Ovary (tissue), 9 donors: ENCODE data around the gene MAPKAPK2. TPM values are rescaled to one million over a fixed set of nuclear protein-coding genes. Genes with fewer than 3 reads are reported as not detected.
A peak's percentile ranks its signal among the peaks of the same experiment; 100 is the strongest.

ENCODE experiments used
- DNase-seq, 5 donors: peaks; one replicate each; pipeline ENCODE4 v3.0.0-alpha.2; 2019 to 2020
- H3K27ac ChIP-seq, 2 donors: fragments of 200-600 bp; one replicate each; pipeline versions ENCODE4 v1.5.1 to v1.8.0; 2019 to 2022
- H3K27me3 ChIP-seq: fragments of 200-600 bp; one replicate; pipeline ENCODE4 v1.8.0; 2022
- H3K36me3 ChIP-seq: fragments of 200-600 bp; sonication (generic); one replicate; pipeline ENCODE4 v1.5.1; 2019
- H3K4me1 ChIP-seq: one replicate; pipeline ENCODE4 v1.8.1; 2013; ENCODE audit warnings: mild to moderate bottlenecking, moderate library complexity; ENCODE audit not compliant: insufficient read depth
- H3K4me3 ChIP-seq: fragments of 200-600 bp; sonication (generic); one replicate; pipeline ENCODE4 v1.5.1; 2017
- H3K9me3 ChIP-seq, 2 donors: fragments of 200-600 bp in 1 of 2; sonication (generic) in 1 of 2; one replicate each; pipeline versions ENCODE4 v1.5.1 to v1.8.1; 2013 to 2019; ENCODE audit warnings: mild to moderate bottlenecking in 1 of 2, moderate library complexity in 1 of 2
- EP300 ChIP-seq: sonication (generic); formaldehyde crosslinking; IDR thresholded peaks from one replicate; pipeline ENCODE4 v1.6.1; 2017; ENCODE audit warnings: antibody characterized with exemption
- POLR2A ChIP-seq: fragments of 450-650 bp; IDR thresholded peaks from one replicate; pipeline ENCODE4 v1.6.1; 2017; ENCODE audit warnings: antibody characterized with exemption, mild to moderate bottlenecking, moderate library complexity
- WGBS, 3 donors: extraction: QIAGEN DNeasy Blood & Tissue Kit in 1 of 3; methylation state at CpG; one replicate each; pipeline versions ENCODE4 v1.1.5 to v1.1.7; 2013 to 2017; 5-methylcytosine and 5-hydroxymethylcytosine counted together
- intact Hi-C, 4 donors: fragments of 100-400 bp; cut with DNase I; formaldehyde crosslinking; loops; one replicate each; pipeline versions ENCODE4 v1.11.0 to v1.15.1; 2022 to 2023
- polyA plus RNA-seq, 2 donors: library from polyadenylated mRNA; stranded (reverse); fragments of 200-250 nt in 1 of 2; fragments of 350-450 nt in 1 of 2; fragmentation: Illumina TruSeq in 1 of 2; extraction: RNeasy Lipid Tissue Mini Kit (QIAGEN cat#74804) in 1 of 2; gene quantifications; one replicate each; pipeline ENCODE4 v1.2.3, GENCODE V29; 2013 to 2014
- total RNA-seq, 7 donors: library from RNA; depleted of rRNA in 2 of 7; stranded (reverse); fragments of >200 nt in 2 of 7; fragmentation: NEBNext Ultra II Directional in 3 of 7; extraction: Animal tissue kit (Norgen Biotek cat#: 25700) in 3 of 7; gene quantifications; one replicate each; pipeline versions ENCODE4 v1.1.0 to v1.2.4, GENCODE V29; 2016 to 2023
- TF ChIP-seq, protein P1 (sequence below), 3 donors: fragments of 450-650 bp in 2 of 3; fragments of 200-600 bp in 1 of 3; IDR thresholded peaks; one replicate each; pipeline versions ENCODE4 v1.5.1 to v1.8.0; 2016 to 2022; ENCODE audit warnings: antibody characterized with exemption in 3 of 3, mild to moderate bottlenecking in 1 of 3
- donor health status: DM: no; HTN: no; CAD: no; lungs with moderate emphysema.
- donor health status: DM: no; HTN: no; CAD: no.
- donor health status: Bipolar disorder and iron deficiency.
- donor health status: DM: yes; HTN: yes; CAD: no.
- donor health status: DM: no; HTN: no; CAD: no.
- donor health status: DM: yes; HTN: yes; CAD: no.

Gene MAPKAPK2
- total and polyA plus RNA-seq, 9 donors, result 28.4 to 71.2 (median 64.7) TPM

DNA sequence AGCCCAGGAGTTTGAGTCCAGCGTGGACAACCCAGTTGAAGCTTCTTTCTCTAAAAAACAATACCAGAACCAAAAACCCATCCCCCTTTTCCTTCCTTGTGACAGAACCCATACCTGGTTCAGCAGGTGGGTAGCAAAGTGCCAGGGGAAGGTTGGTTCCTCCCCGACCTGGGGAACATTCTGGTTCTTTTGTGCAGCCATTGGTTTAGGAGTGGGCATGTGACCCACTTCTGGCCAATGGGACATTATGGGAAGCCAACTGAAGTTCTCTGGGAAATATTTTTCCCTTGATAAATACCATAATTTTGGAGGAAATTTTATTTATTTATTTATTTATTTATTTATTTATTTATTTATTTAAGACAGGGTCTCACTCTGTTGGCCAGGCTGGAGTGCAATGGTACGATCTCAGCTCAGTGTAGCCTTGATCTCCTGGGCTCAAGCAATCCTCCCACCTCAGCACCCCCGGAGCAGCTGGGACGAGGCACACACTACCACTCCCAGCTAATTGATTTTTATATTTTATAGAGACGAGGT, 15.8 kb upstream of the MAPKAPK2 start:
- 92 to 94% (median 93%) methylated on average over 6 of the region's 6 CpGs for WGBS, 3 donors
- no peak overlapping the region for H3K4me3 ChIP-seq
- H3K4me1 ChIP-seq, result no peaks in the 10 kb centered on the region
- H3K9me3 ChIP-seq, result no peaks in the 10 kb centered on the region
- H3K27me3 ChIP-seq, result no peaks in the 10 kb centered on the region
- intact Hi-C loops, result loop anchor here in 2 of 4 donors (10.0 kb wide), 2 partner anchors 174 to 184 kb away; no protein-coding TSS in a partner anchor
- H3K36me3 ChIP-seq, result no peaks in the 10 kb centered on the region
- TF ChIP-seq POLR2A (no peak), EP300 (no peak)
- TF ChIP-seq, protein P1, sequence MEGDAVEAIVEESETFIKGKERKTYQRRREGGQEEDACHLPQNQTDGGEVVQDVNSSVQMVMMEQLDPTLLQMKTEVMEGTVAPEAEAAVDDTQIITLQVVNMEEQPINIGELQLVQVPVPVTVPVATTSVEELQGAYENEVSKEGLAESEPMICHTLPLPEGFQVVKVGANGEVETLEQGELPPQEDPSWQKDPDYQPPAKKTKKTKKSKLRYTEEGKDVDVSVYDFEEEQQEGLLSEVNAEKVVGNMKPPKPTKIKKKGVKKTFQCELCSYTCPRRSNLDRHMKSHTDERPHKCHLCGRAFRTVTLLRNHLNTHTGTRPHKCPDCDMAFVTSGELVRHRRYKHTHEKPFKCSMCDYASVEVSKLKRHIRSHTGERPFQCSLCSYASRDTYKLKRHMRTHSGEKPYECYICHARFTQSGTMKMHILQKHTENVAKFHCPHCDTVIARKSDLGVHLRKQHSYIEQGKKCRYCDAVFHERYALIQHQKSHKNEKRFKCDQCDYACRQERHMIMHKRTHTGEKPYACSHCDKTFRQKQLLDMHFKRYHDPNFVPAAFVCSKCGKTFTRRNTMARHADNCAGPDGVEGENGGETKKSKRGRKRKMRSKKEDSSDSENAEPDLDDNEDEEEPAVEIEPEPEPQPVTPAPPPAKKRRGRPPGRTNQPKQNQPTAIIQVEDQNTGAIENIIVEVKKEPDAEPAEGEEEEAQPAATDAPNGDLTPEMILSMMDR (IDR thresholded peaks at IDR 0.05), result no peak
- H3K27ac ChIP-seq, result no peak overlapping the region
- no peak for DNase-seq

DNA sequence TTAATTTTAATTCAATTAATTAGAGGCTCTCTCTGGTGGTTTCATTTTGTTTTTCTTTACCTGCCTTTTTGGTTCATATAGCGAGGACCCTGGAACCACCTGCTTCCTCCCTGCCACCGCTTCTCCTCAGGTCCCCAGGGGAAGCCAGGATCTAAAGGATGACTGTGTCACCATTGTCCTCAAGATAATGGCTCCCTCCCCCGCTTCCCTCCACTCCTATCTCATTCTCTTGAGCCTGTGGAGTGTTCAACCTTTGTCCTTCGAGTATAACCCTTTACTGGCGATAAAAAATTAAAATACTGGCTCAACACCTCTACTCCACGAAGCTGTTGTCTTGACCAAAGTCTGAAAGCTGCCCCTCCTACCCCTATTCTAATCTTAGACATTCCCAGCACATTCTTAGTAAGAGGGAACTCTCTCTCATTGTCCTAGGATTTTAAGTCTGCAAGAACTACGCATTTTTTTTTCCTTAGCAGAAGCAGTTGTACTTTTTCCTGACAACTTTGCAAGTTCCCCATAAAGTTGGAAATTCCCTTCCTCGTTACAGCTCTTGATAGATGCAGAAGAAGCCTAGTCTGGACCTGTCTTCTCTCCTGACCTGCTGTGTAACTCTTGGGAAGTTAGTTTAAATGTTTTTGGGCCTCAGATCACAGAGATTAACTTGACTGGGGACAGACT, 12.6 kb upstream of the MAPKAPK2 start:
- no peak for DNase-seq
- Histone ChIP-seq H3K27me3 (no peaks in the 10 kb centered on the region), H3K9me3 (no peaks in the 10 kb centered on the region), H3K4me1 (peaks cover 6% of the 10 kb centered on the region), H3K27ac (no peak overlapping the region), H3K4me3 (no peak overlapping the region), H3K36me3 (no peaks in the 10 kb centered on the region)
- 53 to 58% (median 54%) methylated on average over 8 of the region's 8 CpGs for WGBS, 3 donors
- intact Hi-C loops, result loop anchor here in 1 of 4 donors (5.0 kb wide), 1 partner anchor 40 kb away; no protein-coding TSS in a partner anchor
- TF ChIP-seq EP300, result no peak
- TF ChIP-seq, protein P1 (IDR thresholded peaks at IDR 0.05), result no peak
- TF ChIP-seq POLR2A, result no peak

DNA sequence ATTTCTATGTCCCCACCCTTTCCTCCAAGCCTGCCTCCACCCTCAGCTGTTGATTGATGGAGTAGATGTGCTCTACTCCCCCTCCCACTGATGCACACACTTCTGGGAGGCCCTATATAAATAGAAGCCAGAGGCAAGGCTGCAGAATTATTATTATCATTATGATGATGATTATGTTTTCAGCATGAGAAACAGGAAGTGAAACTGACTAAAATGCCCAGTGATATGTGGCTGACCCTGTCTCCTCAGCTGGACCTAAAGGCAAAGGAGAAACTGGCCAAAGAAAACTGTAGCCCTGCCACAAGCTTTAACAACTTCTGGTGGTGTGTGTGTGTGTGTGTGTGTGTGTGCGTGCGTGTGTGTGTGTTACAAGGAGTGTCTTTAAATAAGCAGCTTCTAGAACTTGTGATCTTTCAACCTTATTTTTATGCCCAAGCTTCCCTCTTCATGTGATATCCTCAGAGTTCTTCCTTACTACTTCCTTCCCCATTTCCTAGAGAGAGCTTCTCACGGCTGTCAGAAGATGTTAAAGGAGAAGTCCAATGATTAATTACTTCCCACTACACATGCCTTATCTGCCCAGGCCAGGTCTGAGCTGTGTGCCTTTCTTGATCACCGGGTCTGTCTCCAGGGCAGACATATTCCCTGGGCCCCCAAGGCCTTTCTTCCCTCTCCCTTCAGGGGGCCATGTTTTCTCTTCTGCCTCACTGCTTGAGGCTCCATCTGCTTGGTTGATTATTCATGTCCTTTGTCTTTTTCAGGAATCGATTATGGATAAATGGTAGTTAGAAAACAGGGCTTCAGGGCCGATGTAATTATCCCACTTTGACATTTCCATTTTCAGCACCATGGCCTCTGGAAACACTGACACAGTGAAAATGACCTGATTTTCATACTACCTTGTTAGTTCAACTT, 11.6 kb upstream of the MAPKAPK2 start:
- Histone ChIP-seq H3K9me3 (no peaks in the 10 kb centered on the region), H3K36me3 (no peaks in the 10 kb centered on the region), H3K27ac (peak overlapping the region in 1 of 2 donors; percentile 43), H3K4me1 (peaks cover 6% of the 10 kb centered on the region), H3K27me3 (no peaks in the 10 kb centered on the region), H3K4me3 (no peak overlapping the region)
- intact Hi-C loops, result loop anchor here in 1 of 4 donors (5.0 kb wide), 1 partner anchor 41 kb away; no protein-coding TSS in a partner anchor
- no peak for DNase-seq
- TF ChIP-seq POLR2A, result no peak
- TF ChIP-seq, protein P1 (IDR thresholded peaks at IDR 0.05), result no peak
- no peak for TF ChIP-seq EP300
- WGBS, 3 donors, result 63 to 68% (median 65%) methylated on average over 6 of the region's 6 CpGs

DNA sequence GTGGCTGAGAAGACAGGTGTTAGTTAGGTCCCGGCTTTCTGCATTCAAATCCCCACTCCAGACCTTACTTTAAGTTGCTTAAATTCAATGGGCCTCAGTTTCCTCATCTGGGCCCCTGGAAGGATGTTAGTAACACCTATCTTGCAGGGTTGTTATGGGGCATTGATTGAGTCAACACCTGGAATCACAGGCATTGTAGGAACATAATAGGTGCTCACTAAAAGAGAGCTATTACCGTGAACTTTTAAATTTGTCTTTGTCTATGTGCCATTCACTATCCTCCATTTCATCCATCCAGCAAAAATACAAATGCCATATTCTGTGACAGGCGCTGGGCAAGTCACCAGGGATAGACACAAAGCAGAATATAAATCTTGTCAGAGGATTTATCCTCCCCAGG, 10.5 kb upstream of the MAPKAPK2 start:
- Histone ChIP-seq H3K9me3 (no peaks in the 10 kb centered on the region), H3K4me3 (no peak overlapping the region), H3K27ac (peak overlapping the region in 1 of 2 donors; percentile 76), H3K27me3 (no peaks in the 10 kb centered on the region), H3K4me1 (peaks cover 6% of the 10 kb centered on the region), H3K36me3 (no peaks in the 10 kb centered on the region)
- DNase-seq, result no peak
- intact Hi-C loops, result loop anchor here in 1 of 4 donors (5.0 kb wide), 1 partner anchor 42 kb away; no protein-coding TSS in a partner anchor
- TF ChIP-seq EP300 (no peak), POLR2A (no peak)
- TF ChIP-seq, protein P1 (IDR thresholded peaks at IDR 0.05), result no peak
- WGBS, 3 donors, result 96 to 99% (median 96%) methylated on average over 3 of the region's 3 CpGs
